GM10266 (cell line): ENCODE data around the gene CACNA2D3.
"Not testable (repeated sequence)": the region's sequence is repeated elsewhere in the genome, so short reads cannot be mapped to it uniquely, and the experiment has no call there.

ENCODE experiments used
- DNase-seq: peaks from one replicate; pipeline ENCODE4 v3.0.0; 2012; ENCODE audit errors: extremely low spot score
- TF ChIP-seq, protein P1 (sequence below): IDR thresholded peaks from 2 replicates; pipeline ENCODE4 v1.5.1; 2012; ENCODE audit warnings: mild to moderate bottlenecking, low read depth; ENCODE audit not compliant: control insufficient read depth, insufficient read depth; ENCODE audit errors: missing control alignments

Gene CACNA2D3

DNA sequence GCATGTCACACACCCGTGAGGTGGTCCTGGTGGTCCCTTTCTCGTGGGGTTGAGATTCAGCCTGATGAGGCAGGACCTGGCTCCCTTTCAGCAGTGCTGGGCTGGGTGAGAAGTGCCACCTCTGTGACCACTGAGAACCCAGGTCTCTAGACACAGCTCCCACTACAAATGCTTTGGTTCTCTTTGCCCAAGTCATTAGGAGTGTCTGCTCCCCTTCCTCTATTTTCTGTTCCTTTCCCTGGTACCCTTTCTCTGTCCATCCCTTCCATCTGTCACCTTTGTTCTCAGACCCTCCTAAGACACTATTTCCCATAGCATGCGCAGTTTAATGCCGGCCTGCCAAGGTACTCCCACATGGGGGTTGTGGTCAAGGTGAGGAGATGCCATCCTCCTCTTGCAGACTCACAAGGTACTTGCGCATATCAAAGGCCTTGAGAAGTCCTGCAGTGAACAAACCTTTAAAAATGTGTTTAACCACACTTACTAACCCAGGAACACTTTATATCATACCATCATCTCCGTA is 507.8 kb downstream of the CACNA2D3 start:
- TF ChIP-seq, protein P1, sequence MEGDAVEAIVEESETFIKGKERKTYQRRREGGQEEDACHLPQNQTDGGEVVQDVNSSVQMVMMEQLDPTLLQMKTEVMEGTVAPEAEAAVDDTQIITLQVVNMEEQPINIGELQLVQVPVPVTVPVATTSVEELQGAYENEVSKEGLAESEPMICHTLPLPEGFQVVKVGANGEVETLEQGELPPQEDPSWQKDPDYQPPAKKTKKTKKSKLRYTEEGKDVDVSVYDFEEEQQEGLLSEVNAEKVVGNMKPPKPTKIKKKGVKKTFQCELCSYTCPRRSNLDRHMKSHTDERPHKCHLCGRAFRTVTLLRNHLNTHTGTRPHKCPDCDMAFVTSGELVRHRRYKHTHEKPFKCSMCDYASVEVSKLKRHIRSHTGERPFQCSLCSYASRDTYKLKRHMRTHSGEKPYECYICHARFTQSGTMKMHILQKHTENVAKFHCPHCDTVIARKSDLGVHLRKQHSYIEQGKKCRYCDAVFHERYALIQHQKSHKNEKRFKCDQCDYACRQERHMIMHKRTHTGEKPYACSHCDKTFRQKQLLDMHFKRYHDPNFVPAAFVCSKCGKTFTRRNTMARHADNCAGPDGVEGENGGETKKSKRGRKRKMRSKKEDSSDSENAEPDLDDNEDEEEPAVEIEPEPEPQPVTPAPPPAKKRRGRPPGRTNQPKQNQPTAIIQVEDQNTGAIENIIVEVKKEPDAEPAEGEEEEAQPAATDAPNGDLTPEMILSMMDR, result no peak
- DNase-seq, result no peak

GRCh38 chr3:54631001-54631400 is 508.6 kb downstream of the CACNA2D3 start:
- DNase-seq, result not testable (repeated sequence)

DNA sequence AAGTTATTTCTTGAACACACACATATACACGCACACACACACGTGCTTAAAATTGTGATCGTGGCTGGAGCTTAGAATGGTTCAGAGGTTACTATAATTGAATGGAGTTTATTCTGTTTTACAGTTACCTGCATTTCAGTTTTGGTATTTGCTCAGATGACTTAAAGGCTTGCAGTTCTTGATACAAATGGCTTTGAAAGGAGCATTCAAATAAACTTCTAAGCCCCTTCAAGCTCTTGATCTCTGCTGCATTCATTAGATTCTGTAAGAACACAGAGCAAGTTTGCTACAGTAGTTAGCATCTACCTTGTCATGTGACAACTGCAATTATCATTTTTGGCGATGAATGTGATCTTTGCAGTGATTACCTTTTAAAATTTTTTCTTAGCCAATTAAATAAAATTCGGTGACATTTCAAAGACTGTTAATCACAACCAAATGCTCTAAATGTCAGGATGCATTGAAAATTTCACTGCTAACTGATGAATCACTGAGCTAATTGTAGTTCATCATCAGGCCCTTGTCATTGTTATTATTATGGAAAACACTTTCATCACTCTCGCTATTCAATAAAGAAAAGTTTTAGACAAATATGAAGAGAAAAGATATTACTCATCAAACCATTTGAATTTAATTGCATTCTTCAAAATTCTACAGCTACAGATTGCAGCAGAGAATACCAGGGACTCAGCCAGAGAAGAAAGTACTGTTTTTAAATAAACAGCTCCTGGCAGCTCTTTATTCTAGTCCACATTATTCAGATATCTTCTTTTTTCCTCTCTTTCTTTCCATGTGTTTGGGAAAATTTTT is 509.4 kb downstream of the CACNA2D3 start:
- TF ChIP-seq, protein P1, result no peak

DNA sequence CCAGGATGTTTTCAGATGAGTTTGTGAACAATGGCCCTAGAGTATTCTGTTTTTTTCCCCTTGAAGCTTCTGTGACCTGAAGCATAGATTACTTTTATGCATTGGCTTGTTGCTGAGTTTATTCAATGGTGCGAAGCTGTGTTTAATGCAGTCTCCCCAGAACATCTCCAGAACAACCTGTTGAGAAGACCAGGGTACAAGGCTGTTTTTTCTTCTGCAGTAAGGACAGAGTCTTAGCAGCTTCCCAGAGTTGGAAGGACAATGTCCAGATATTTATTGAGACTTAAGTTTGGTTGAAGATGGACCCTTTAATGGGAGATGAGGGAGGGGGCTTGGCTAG is 509.9 kb downstream of the CACNA2D3 start:
- DNase-seq, result no peak
- TF ChIP-seq, protein P1, result no peak

More for the DNA sequence above, 509.4 kb downstream of the CACNA2D3 start:
- no peak for DNase-seq

GRCh38 chr3:54632834-54633233 is 510.5 kb downstream of the CACNA2D3 start:
- no peak for DNase-seq
- TF ChIP-seq, protein P1, result no peak

DNA sequence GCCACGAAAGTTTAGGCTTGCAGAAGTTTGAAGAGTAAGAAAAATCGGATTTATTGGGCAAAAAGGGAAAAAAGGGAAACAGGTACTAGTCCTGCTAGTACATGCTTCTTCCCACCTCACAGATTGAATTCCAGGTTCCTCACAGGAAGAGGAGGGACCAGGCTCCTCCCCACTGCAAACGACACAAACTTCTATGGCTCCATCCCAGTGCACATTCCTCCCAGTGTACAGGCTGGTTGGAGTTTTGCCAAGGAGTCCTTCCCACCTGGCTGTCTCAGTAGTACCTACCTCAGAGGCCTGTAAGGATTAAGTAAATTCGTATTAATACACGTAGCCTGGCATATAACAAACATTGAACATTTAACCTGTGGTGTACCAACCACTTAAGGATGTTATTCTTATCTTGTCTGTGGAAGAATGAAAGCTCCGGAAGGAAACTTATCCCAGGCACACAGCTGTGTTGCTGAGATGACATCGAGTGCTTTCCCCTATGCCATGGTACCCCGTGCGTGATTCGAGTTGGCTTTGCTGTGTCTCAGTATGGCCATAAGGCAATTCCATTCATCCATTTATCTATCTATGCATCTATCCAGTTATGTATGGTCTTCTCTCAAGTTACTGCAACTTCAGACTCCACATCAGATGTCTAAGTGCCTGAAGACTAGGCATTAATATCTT is 511.2 kb downstream of the CACNA2D3 start:
- no peak for DNase-seq

DNA sequence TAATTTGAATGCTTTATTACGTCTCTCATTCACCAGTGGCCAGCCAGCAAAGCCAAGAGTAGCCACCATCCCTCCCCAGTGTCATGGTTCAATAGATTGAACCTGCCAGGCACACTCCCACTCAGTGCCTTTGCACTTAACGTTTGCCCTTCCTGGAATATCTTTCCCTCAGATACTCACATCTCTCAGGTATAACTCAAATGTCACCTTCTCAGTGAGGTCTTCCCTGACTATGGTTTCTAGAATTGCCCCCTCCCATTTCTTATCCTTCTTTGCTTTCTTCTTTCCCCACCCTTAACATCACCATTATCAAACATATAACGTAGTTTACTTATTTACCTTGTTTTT is 511.7 kb downstream of the CACNA2D3 start:
- TF ChIP-seq, protein P1, result no peak
- DNase-seq, result no peak

More for the DNA sequence above, 511.2 kb downstream of the CACNA2D3 start:
- TF ChIP-seq, protein P1, result no peak

DNA sequence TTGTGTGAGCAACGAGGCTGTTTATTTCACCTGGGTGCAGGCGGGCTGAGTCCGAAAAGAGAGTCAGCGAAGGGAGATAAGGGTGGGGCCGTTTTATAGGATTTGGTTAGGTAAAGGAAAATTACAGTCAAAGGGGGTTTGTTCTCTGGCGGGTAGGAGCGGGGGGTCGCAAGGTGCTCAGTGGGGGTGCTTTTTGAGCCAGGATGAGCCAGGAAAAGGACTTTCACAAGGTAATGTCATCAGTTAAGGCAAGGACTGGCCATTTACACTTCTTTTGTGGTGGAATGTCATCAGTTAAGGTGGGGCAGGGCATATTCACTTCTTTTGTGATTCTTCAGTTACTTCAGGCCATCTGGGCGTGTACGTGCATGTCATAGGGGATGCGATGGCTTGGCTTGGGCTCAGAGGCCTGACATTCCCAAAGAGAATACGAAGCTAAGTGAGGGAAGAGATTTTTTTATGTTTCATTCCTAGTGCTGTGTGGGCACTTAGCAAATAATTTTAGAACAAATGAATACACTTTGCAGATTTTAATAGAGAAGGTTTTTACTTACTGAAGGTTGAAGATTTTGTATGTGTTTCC is 517.5 kb downstream of the CACNA2D3 start:
- not testable (repeated sequence) for DNase-seq
